Osteoblast (primary cell): ENCODE results near the gene SMARCD3. TPM values are rescaled to one million over a fixed set of nuclear protein-coding genes. Genes with fewer than 3 reads are reported as not detected.
A peak's percentile ranks its signal among the peaks of the same experiment; 100 is the strongest.

ENCODE experiments used
- DNase-seq: peaks from one replicate; pipeline ENCODE4 v3.0.0; 2011; ENCODE audit warnings: low spot score, mixed read lengths; ENCODE audit not compliant: insufficient read length; ENCODE audit errors: missing footprints
- H2AFZ ChIP-seq: 2 replicates; pipeline ENCODE4 v1.6.0; 2011; ENCODE audit warnings: mild to moderate bottlenecking, low read length
- H3K27ac ChIP-seq: 2 replicates; pipeline ENCODE4 v1.5.1; 2011; ENCODE audit warnings: mild to moderate bottlenecking, low read depth, low read length, moderate library complexity
- H3K27me3 ChIP-seq: 2 replicates; pipeline ENCODE4 v1.6.0; 2012; ENCODE audit warnings: mild to moderate bottlenecking, control low read depth, inconsistent platforms, low read length, moderate library complexity; ENCODE audit not compliant: insufficient read depth
- H3K36me3 ChIP-seq: 2 replicates; pipeline ENCODE4 v1.5.1; 2011; ENCODE audit warnings: mild to moderate bottlenecking, low read length, control low read depth, moderate library complexity; ENCODE audit not compliant: insufficient read depth
- H3K4me1 ChIP-seq: 2 replicates; pipeline ENCODE4 v1.5.1; 2011; ENCODE audit warnings: mild to moderate bottlenecking, low read length, control low read depth, moderate library complexity; ENCODE audit not compliant: insufficient read depth
- H3K4me2 ChIP-seq: 2 replicates; pipeline ENCODE4 v1.6.0; 2011; ENCODE audit warnings: mild to moderate bottlenecking, low read length; ENCODE audit not compliant: insufficient read depth
- H3K4me3 ChIP-seq: fragments of 200-600 bp; sonication (generic); 3 replicates; pipeline ENCODE4 v1.5.1; 2012; ENCODE audit warnings: mild to moderate bottlenecking, low read length, inconsistent platforms; ENCODE audit not compliant: insufficient read depth
- H3K79me2 ChIP-seq: 2 replicates; pipeline ENCODE4 v1.6.0; 2012; ENCODE audit warnings: mild to moderate bottlenecking, low read length, control low read depth, inconsistent platforms; ENCODE audit not compliant: insufficient read depth
- H3K9me3 ChIP-seq: 2 replicates; pipeline ENCODE4 v1.5.1; 2011; ENCODE audit warnings: low read depth, low read length, control low read depth
- H4K20me1 ChIP-seq: 2 replicates; pipeline ENCODE4 v1.6.0; 2012; ENCODE audit warnings: mild to moderate bottlenecking, low read length, control low read depth; ENCODE audit not compliant: insufficient read depth
- CTCF ChIP-seq: IDR thresholded peaks from 2 replicates; pipeline ENCODE4 v1.5.1; 2011; ENCODE audit warnings: mild to moderate bottlenecking, low read depth, low read length, moderate library complexity; ENCODE audit errors: extremely low read depth
- total RNA-seq: library from RNA; depleted of rRNA; stranded (reverse); fragments of >200 nt; gene quantifications from 2 replicates; pipeline ENCODE4 v1.2.3, GENCODE V29; 2012

The SMARCD3 gene
- total RNA-seq, 1 donor, result 40.2 TPM

GRCh38 chr7:151254316-151254715 lies 5.8 kb upstream of the SMARCD3 start:
- Histone ChIP-seq H4K20me1 (no peaks in the 10 kb centered on the region), H3K27ac (no peak overlapping the region), H3K4me1 (peaks cover 18% of the 10 kb centered on the region), H2AFZ (no peak overlapping the region), H3K27me3 (peaks cover 10% of the 10 kb centered on the region), H3K4me3 (no peak overlapping the region), H3K4me2 (no peak overlapping the region), H3K36me3 (no peaks in the 10 kb centered on the region), H3K79me2 (no peaks in the 10 kb centered on the region), H3K9me3 (no peaks in the 10 kb centered on the region)
- DNase-seq, result no peak
- no peak for TF ChIP-seq CTCF

DNA sequence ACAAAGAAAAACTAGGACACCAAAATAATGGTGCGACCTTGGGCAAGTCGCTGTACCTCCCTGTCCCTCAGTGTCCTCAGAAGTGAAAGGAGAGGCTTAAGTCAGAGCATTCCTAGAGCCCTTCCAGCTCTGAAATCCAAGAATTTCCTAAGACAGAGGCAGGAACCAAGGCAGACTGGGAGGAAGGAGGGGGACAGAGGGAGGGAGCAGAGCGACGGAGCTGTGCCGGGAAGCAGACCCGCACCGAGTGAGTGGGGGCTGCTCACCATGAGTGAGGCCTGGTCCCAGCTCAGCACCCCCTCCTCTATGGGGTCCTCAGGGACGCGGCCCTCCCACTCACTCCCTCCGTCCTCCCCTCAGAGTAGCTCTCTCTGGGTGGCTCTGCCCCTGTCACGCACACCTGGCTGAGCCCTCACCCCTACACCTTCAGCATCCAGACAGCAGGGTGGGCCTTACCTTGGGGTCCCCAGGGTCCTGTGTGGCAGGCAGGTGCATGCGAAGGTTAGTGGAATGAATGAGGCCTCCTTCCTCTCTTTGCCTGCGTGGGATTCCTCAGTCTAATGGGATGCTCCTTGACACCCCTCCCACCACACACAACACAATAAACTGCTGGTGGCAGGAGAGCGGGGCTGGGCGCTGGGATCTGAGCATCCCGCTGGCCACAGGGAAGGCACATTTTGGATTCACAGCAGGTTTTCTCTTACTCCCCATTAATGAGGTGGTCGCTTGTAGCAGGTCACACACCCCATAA lies 4.6 kb upstream of the SMARCD3 start:
- peak; percentile 88 for DNase-seq
- Histone ChIP-seq H3K79me2 (peaks cover 3% of the 10 kb centered on the region), H3K36me3 (no peaks in the 10 kb centered on the region), H3K27me3 (peaks cover 10% of the 10 kb centered on the region), H3K9me3 (no peaks in the 10 kb centered on the region), H2AFZ (no peak overlapping the region), H4K20me1 (no peaks in the 10 kb centered on the region), H3K27ac (no peak overlapping the region), H3K4me2 (peak overlapping the region; percentile 97), H3K4me3 (peak overlapping the region; percentile 83), H3K4me1 (peaks cover 20% of the 10 kb centered on the region)
- no peak for TF ChIP-seq CTCF

GRCh38 chr7:151252561-151252835 lies 4.0 kb upstream of the SMARCD3 start:
- Histone ChIP-seq H3K79me2 (peaks cover 9% of the 10 kb centered on the region), H4K20me1 (no peaks in the 10 kb centered on the region), H3K9me3 (no peaks in the 10 kb centered on the region), H3K27me3 (peaks cover 7% of the 10 kb centered on the region), H3K4me3 (peak overlapping the region; percentile 83), H3K27ac (peak overlapping the region; percentile 72), H3K36me3 (no peaks in the 10 kb centered on the region), H3K4me1 (peaks cover 25% of the 10 kb centered on the region), H2AFZ (peak overlapping the region; percentile 87), H3K4me2 (peak overlapping the region; percentile 97)
- no peak for DNase-seq
- TF ChIP-seq CTCF, result no peak

GRCh38 chr7:151251689-151252560 lies 3.4 kb upstream of the SMARCD3 start:
- Histone ChIP-seq H3K27ac (peak overlapping the region; percentile 72), H3K4me3 (peak overlapping the region; percentile 83), H3K79me2 (peaks cover 9% of the 10 kb centered on the region), H3K4me1 (peaks cover 31% of the 10 kb centered on the region), H4K20me1 (no peaks in the 10 kb centered on the region), H3K9me3 (no peaks in the 10 kb centered on the region), H2AFZ (peak overlapping the region; percentile 87), H3K36me3 (no peaks in the 10 kb centered on the region), H3K4me2 (peak overlapping the region; percentile 97), H3K27me3 (peaks cover 6% of the 10 kb centered on the region)
- TF ChIP-seq CTCF, result no peak
- DNase-seq, result peak; percentile 99
